Liver (tissue), 9 donors: ENCODE data around the gene SLC15A2. TPM values are rescaled to one million over a fixed set of nuclear protein-coding genes. Genes with fewer than 3 reads are reported as not detected.

ENCODE experiments used
- DNase-seq: peaks from one replicate; pipeline ENCODE4 v3.0.0-alpha.2; 2017; ENCODE audit warnings: low spot score
- H3K27ac ChIP-seq, 2 donors: one replicate each; pipeline ENCODE4 v1.7.0; 2013; ENCODE audit warnings: inconsistent platforms in 2 of 2, low read length in 2 of 2, control low read depth in 1 of 2, low read depth in 1 of 2, mild to moderate bottlenecking in 1 of 2
- H3K27me3 ChIP-seq, 4 donors: one replicate each; pipeline versions ENCODE4 v1.6.1 to v1.7.0; 2013; ENCODE audit warnings: low read length in 3 of 4, inconsistent platforms in 1 of 4, mild to moderate bottlenecking in 1 of 4, moderate library complexity in 1 of 4; ENCODE audit not compliant: control insufficient read depth in 4 of 4, insufficient read depth in 4 of 4
- H3K36me3 ChIP-seq, 4 donors: one replicate each; pipeline versions ENCODE4 v1.6.1 to v1.7.0; 2013; ENCODE audit warnings: low read length in 3 of 4, mild to moderate bottlenecking in 3 of 4, low read depth in 1 of 4, moderate library complexity in 1 of 4; ENCODE audit not compliant: control insufficient read depth in 4 of 4, insufficient read depth in 3 of 4
- H3K4me1 ChIP-seq, 4 donors: one replicate each; pipeline versions ENCODE4 v1.6.1 to v1.7.0; 2013; ENCODE audit warnings: low read length in 3 of 4, mild to moderate bottlenecking in 3 of 4, moderate library complexity in 1 of 4; ENCODE audit not compliant: control insufficient read depth in 4 of 4, insufficient read depth in 4 of 4
- H3K4me3 ChIP-seq, 3 donors: one replicate each; pipeline versions ENCODE4 v1.6.1 to v1.7.0; 2013; ENCODE audit warnings: low read length in 3 of 3, control low read depth in 1 of 3, low read depth in 1 of 3, mild to moderate bottlenecking in 1 of 3
- H3K9ac ChIP-seq, 2 donors: one replicate each; pipeline ENCODE4 v1.7.0; 2013; ENCODE audit warnings: low read length in 2 of 2, mild to moderate bottlenecking in 2 of 2, moderate library complexity in 2 of 2, control low read depth in 1 of 2, low read depth in 1 of 2
- H3K9me3 ChIP-seq, 4 donors: one replicate each; pipeline versions ENCODE4 v1.6.1 to v1.7.0; 2013; ENCODE audit warnings: low read length in 3 of 4; ENCODE audit not compliant: control insufficient read depth in 4 of 4
- CTCF ChIP-seq: fragments of 150-350 bp; IDR thresholded peaks from 2 replicates; pipeline ENCODE4 v1.5.1; 2017; ENCODE audit warnings: improper control_type of control experiment, low read depth, low read length; ENCODE audit not compliant: missing input control
- FOXA1 ChIP-seq: IDR thresholded peaks from 2 replicates; pipeline ENCODE4 v1.6.1; 2016; ENCODE audit warnings: antibody characterized with exemption
- FOXA2 ChIP-seq: IDR thresholded peaks from 2 replicates; pipeline ENCODE4 v1.6.1; 2016; ENCODE audit warnings: antibody characterized with exemption
- GABPA ChIP-seq, 2 donors: IDR thresholded peaks in 1 of 2; conservative IDR thresholded peaks in 1 of 2; 2 replicates each; pipeline ENCODE4 v1.6.1; 2016; ENCODE audit warnings: antibody characterized with exemption in 2 of 2, mild to moderate bottlenecking in 1 of 2, moderate library complexity in 1 of 2
- JUND ChIP-seq, 2 donors: IDR thresholded peaks; 2 replicates each; pipeline ENCODE4 v1.6.1; 2016; ENCODE audit warnings: antibody characterized with exemption in 2 of 2
- RAD21 ChIP-seq, 2 donors: IDR thresholded peaks; 2 replicates each; pipeline ENCODE4 v1.6.1; 2016; ENCODE audit warnings: antibody characterized with exemption in 2 of 2, mild to moderate bottlenecking in 2 of 2
- REST ChIP-seq: IDR thresholded peaks from 2 replicates; pipeline ENCODE4 v1.6.1; 2016; ENCODE audit warnings: antibody characterized with exemption, mild to moderate bottlenecking
- RXRA ChIP-seq, 2 donors: IDR thresholded peaks; 2 replicates each; pipeline ENCODE4 v1.6.1; 2017 to 2018; ENCODE audit warnings: antibody characterized with exemption in 2 of 2, mild to moderate bottlenecking in 1 of 2
- YY1 ChIP-seq: IDR thresholded peaks from 2 replicates; pipeline ENCODE4 v1.6.1; 2016; ENCODE audit warnings: antibody characterized with exemption, mild to moderate bottlenecking
- ZBTB33 ChIP-seq: IDR thresholded peaks from 2 replicates; pipeline ENCODE4 v1.6.1; 2016; ENCODE audit warnings: antibody characterized with exemption
- WGBS: extraction: QIAGEN DNeasy Blood & Tissue Kit; methylation state at CpG from one replicate; pipeline ENCODE4 v1.1.7; 2013; 5-methylcytosine and 5-hydroxymethylcytosine counted together
- polyA plus RNA-seq, 2 donors: library from polyadenylated mRNA; stranded (reverse) in 1 of 2; unstranded in 1 of 2; fragments of 200-250 nt in 1 of 2; fragments of >200 nt in 1 of 2; fragmentation: Nextera tagmentation in 1 of 2; extraction: Ambion mirVana in 1 of 2; gene quantifications; one replicate each; pipeline versions ENCODE4 v1.2.1 to v1.2.3, GENCODE V29; 2013 to 2015
- total RNA-seq, 2 donors: library from RNA; depleted of rRNA; stranded (reverse); fragments of >200 nt; gene quantifications; one replicate each; pipeline ENCODE4 v1.2.3, GENCODE V29; 2014
- TF ChIP-seq, protein P1 (sequence below): IDR thresholded peaks from 2 replicates; pipeline ENCODE4 v1.6.1; 2016; ENCODE audit warnings: antibody characterized with exemption
- donor health status: healthy.
- donor health status: healthy.
- donor health status: healthy.
- donor health status: healthy.
- donor health status: healthy.

Gene SLC15A2
- total and polyA plus RNA-seq, 4 donors, result 0.20 to 2.3 (median 0.56) TPM

DNA sequence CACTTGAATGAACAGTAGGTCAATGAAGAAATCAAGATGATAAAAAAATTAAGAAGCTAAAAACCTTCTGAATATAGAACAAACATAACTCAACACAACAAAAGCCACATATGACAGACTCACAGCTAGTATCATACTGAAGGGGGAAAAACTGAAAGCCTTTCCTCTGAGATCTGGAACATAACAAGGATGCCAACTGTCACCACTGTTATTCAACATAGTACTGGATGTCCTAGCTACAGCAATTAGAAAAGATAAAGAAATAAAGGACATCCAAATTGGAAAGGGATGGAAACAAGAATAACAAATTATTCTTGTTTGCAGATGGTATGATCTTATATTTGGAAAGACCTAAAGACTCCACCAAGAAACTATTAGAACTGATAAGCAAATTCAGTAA is 67.1 kb downstream of the SLC15A2 start:
- Histone ChIP-seq H3K4me1 (no peaks in the 10 kb centered on the region), H3K27me3 (no peaks in the 10 kb centered on the region), H3K36me3 (no peaks in the 10 kb centered on the region), H3K4me3 (no peak overlapping the region), H3K9me3 (peaks cover 0 to 8% (median 0%) of the 10 kb centered on the region in 4 donors), H3K27ac (no peak overlapping the region), H3K9ac (no peak overlapping the region)
- no peak for TF ChIP-seq GABPA (IDR thresholded peaks at IDR 0.05 in 1 of 2, conservative IDR thresholded peaks at IDR 0.05 in 1 of 2)
- no peak for DNase-seq

GRCh38 chr3:121962443-121962842 is 68.2 kb downstream of the SLC15A2 start:
- peaks cover 0 to 8% (median 0%) of the 10 kb centered on the region in 4 donors for H3K9me3 ChIP-seq
- H3K4me3 ChIP-seq, result no peak overlapping the region
- no peak for DNase-seq
- H3K27me3 ChIP-seq, result no peaks in the 10 kb centered on the region
- TF ChIP-seq FOXA2, result no peak
- TF ChIP-seq FOXA1, result no peak
- TF ChIP-seq GABPA (IDR thresholded peaks at IDR 0.05 in 1 of 2, conservative IDR thresholded peaks at IDR 0.05 in 1 of 2), result no peak
- TF ChIP-seq, protein P1, sequence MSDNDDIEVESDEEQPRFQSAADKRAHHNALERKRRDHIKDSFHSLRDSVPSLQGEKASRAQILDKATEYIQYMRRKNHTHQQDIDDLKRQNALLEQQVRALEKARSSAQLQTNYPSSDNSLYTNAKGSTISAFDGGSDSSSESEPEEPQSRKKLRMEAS, result no peak
- no peak for TF ChIP-seq CTCF
- TF ChIP-seq RAD21 (IDR thresholded peaks at IDR 0.05), result no peak
- no peak for TF ChIP-seq RXRA (IDR thresholded peaks at IDR 0.05)
- TF ChIP-seq JUND (IDR thresholded peaks at IDR 0.05), result no peak
- no peaks in the 10 kb centered on the region for H3K36me3 ChIP-seq
- H3K9ac ChIP-seq, result no peak overlapping the region
- no peaks in the 10 kb centered on the region for H3K4me1 ChIP-seq
- no peak overlapping the region for H3K27ac ChIP-seq

GRCh38 chr3:121963608-121964007 is 69.4 kb downstream of the SLC15A2 start:
- WGBS, result 68% methylated on average over 1 of the region's 1 CpG
- H3K27me3 ChIP-seq, result no peaks in the 10 kb centered on the region
- no peak overlapping the region for H3K9ac ChIP-seq
- TF ChIP-seq REST (no peak), FOXA1 (no peak), ZBTB33 (no peak), RAD21 (IDR thresholded peaks at IDR 0.05) (no peak), YY1 (no peak)
- TF ChIP-seq, protein P1, result no peak
- no peak overlapping the region for H3K4me3 ChIP-seq
- no peaks in the 10 kb centered on the region for H3K36me3 ChIP-seq
- H3K9me3 ChIP-seq, result peaks cover 0 to 8% (median 0%) of the 10 kb centered on the region in 4 donors
- DNase-seq, result no peak
- no peaks in the 10 kb centered on the region for H3K4me1 ChIP-seq
- no peak overlapping the region for H3K27ac ChIP-seq
